HepG2 (cell line): ENCODE data around the gene VPS9D1. TPM values are rescaled to one million over a fixed set of nuclear protein-coding genes. Genes with fewer than 3 reads are reported as not detected.

Experiments
- EHMT2 ChIP-seq: fragments of 200-600 bp; sonication (generic); IDR thresholded peaks from 2 replicates; pipeline ENCODE4 v1.7.0; 2017; ENCODE audit warnings: antibody characterized with exemption, low read depth, low read length, borderline replicate concordance
- GLI4 ChIP-seq: sonication (generic); formaldehyde crosslinking; IDR thresholded peaks from 2 replicates; pipeline ENCODE4 v1.5.1; 2020; ENCODE audit warnings: missing genetic modification reagents, mild to moderate bottlenecking, moderate library complexity, borderline replicate concordance
- ISL2 ChIP-seq: sonication (generic); formaldehyde crosslinking; IDR thresholded peaks from 2 replicates; pipeline ENCODE4 v1.5.0; 2020; ENCODE audit warnings: missing genetic modification reagents
- JDP2 ChIP-seq: sonication (generic); formaldehyde crosslinking; IDR thresholded peaks from 2 replicates; pipeline ENCODE4 v1.8.1; 2022; ENCODE audit warnings: missing genetic modification reagents, borderline replicate concordance
- KLF13 ChIP-seq: sonication (generic); formaldehyde crosslinking; IDR thresholded peaks from 2 replicates; pipeline ENCODE4 v1.4.0; 2020; ENCODE audit warnings: mild to moderate bottlenecking, missing genetic modification reagents
- MATR3 ChIP-seq: sonication (generic); formaldehyde crosslinking; IDR thresholded peaks from 2 replicates; pipeline ENCODE4 v1.4.0; 2020; ENCODE audit warnings: missing genetic modification reagents
- MEF2D ChIP-seq: sonication (generic); formaldehyde crosslinking; IDR thresholded peaks from 2 replicates; pipeline ENCODE4 v1.5.1; 2020; ENCODE audit warnings: mild to moderate bottlenecking, missing genetic modification reagents
- PAF1 ChIP-seq: IDR thresholded peaks from 2 replicates; pipeline ENCODE4 v1.6.1; 2016; ENCODE audit warnings: missing genetic modification reagents, missing compliant biosample characterization
- POLR2A ChIP-seq, 2 experiments: IDR thresholded peaks; 2 replicates each; pipeline ENCODE4 v1.6.1; 2011; ENCODE audit warnings: low read depth in 2 of 2, low read length in 2 of 2, mild to moderate bottlenecking in 1 of 2, moderate library complexity in 1 of 2; ENCODE audit not compliant: insufficient read depth in 1 of 2
- SALL1 ChIP-seq: sonication (generic); formaldehyde crosslinking; IDR thresholded peaks from 2 replicates; pipeline ENCODE4 v1.8.0; 2022; ENCODE audit warnings: mild to moderate bottlenecking, missing genetic modification reagents
- SMAD3 ChIP-seq: sonication (generic); formaldehyde crosslinking; IDR thresholded peaks from 2 replicates; pipeline ENCODE4 v1.4.0; 2020; ENCODE audit warnings: missing genetic modification reagents
- ZEB1 ChIP-seq: IDR thresholded peaks from 2 replicates; pipeline ENCODE4 v1.6.1; 2012; ENCODE audit warnings: mild to moderate bottlenecking, low read depth, inconsistent platforms; ENCODE audit not compliant: insufficient replicate concordance
- ZFX ChIP-seq: sonication (generic); formaldehyde crosslinking; IDR thresholded peaks from 2 replicates; pipeline ENCODE4 v1.4.0; 2020; ENCODE audit warnings: mild to moderate bottlenecking, low read depth, missing genetic modification reagents, moderate library complexity
- ZNF20 ChIP-seq: sonication (generic); formaldehyde crosslinking; IDR thresholded peaks from 2 replicates; pipeline ENCODE4 v1.4.0; 2020; ENCODE audit warnings: mild to moderate bottlenecking, moderate library complexity, missing genetic modification reagents
- ZNF24 ChIP-seq: fragments of 450-650 bp; IDR thresholded peaks from 2 replicates; pipeline ENCODE4 v1.6.1; 2017; ENCODE audit warnings: antibody characterized with exemption, mild to moderate bottlenecking
- ZNF280D ChIP-seq: sonication (generic); formaldehyde crosslinking; IDR thresholded peaks from 2 replicates; pipeline ENCODE4 v1.5.1; 2020; ENCODE audit warnings: mild to moderate bottlenecking, missing genetic modification reagents
- ZNF333 ChIP-seq: sonication (generic); formaldehyde crosslinking; IDR thresholded peaks from 2 replicates; pipeline ENCODE4 v1.4.0; 2020; ENCODE audit warnings: mild to moderate bottlenecking, missing genetic modification reagents, borderline replicate concordance
- ZNF569 ChIP-seq: sonication (generic); formaldehyde crosslinking; IDR thresholded peaks from 2 replicates; pipeline ENCODE4 v1.5.0; 2020; ENCODE audit warnings: mild to moderate bottlenecking, missing genetic modification reagents, moderate library complexity, borderline replicate concordance
- ZNF709 ChIP-seq: sonication (generic); formaldehyde crosslinking; IDR thresholded peaks from 2 replicates; pipeline ENCODE4 v1.5.0; 2020; ENCODE audit warnings: mild to moderate bottlenecking, missing genetic modification reagents
- polyA plus RNA-seq, 8 experiments: library from polyadenylated mRNA; depleted of rRNA in 3 of 8; stranded (reverse) in 7 of 8; unstranded in 1 of 8; fragments of >200 nt; fragmentation: Illumina TruSeq in 4 of 8; extraction: Trizol in 4 of 8; gene quantifications; 2 replicates each; pipeline versions ENCODE4 v1.2.1 to v1.2.3, GENCODE V29; 2011 to 2016; ENCODE audit warnings: low read depth in 4 of 8, missing spikeins in 1 of 8, mixed read lengths in 1 of 8; ENCODE audit not compliant: insufficient read depth in 1 of 8
- total RNA-seq, 5 experiments: library from RNA; depleted of rRNA; stranded (reverse); fragments of >200 nt; fragmentation: Illumina TruSeq; extraction: Trizol; gene quantifications; 2 replicates each; pipeline ENCODE4 v1.2.3, GENCODE V29; 2016; ENCODE audit warnings: low read depth in 1 of 5
- TF ChIP-seq, protein P1 (sequence below): sonication (generic); formaldehyde crosslinking; IDR thresholded peaks from 2 replicates; pipeline ENCODE4 v1.5.0; 2020; ENCODE audit warnings: missing genetic modification reagents
- TF ChIP-seq, protein P2 (sequence below): sonication (generic); formaldehyde crosslinking; IDR thresholded peaks from one replicate; pipeline ENCODE4 v1.5.1; 2020; ENCODE audit warnings: mild to moderate bottlenecking, missing genetic modification reagents; ENCODE audit errors: not compliant biosample characterization

Gene VPS9D1
- total and polyA plus RNA-seq, 2 of the 13 experiments (the other 11 are each of a cell fraction or from before 2014, with no cell fraction given) = 10.1 to 13.2 TPM

GRCh38 chr16:89742948-89743347, 22.2 kb upstream of the VPS9D1 start (continued):
- TF ChIP-seq ZNF280D (CRISPR knock-in tag) = no peak
- TF ChIP-seq ISL2 (CRISPR knock-in tag) = no peak
- no peak for TF ChIP-seq ZNF20 (CRISPR knock-in tag)
- no peak for TF ChIP-seq GLI4 (CRISPR knock-in tag)
- no peak for TF ChIP-seq SMAD3 (CRISPR knock-in tag)
- no peak for TF ChIP-seq ZNF24
- no peak for TF ChIP-seq KLF13
- TF ChIP-seq ZFX (CRISPR knock-in tag) = no peak
- TF ChIP-seq MATR3 (CRISPR knock-in tag) = no peak
- peak in 1 of 2 experiments; percentile 45; a peak in 1 of 4 replicates for TF ChIP-seq POLR2A (IDR thresholded peaks at IDR 0.05; ENCODE audit: insufficient read depth in 1 of 2, low read depth in 2 of 2, low read length in 2 of 2)
- TF ChIP-seq, protein P1, sequence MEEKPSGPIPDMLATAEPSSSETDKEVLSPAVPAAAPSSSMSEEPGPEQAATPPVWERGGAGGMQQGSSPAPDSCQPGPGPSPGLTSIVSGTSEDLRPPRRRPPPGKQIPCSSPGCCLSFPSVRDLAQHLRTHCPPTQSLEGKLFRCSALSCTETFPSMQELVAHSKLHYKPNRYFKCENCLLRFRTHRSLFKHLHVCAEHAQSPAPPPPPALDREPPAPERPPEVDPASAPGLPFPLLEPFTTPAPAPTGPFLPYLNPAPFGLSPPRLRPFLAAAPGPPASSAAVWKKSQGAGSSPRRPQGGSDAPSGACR (CRISPR knock-in tag) = no peak
- TF ChIP-seq JDP2 (CRISPR knock-in tag) = no peak
- no peak for TF ChIP-seq ZNF569 (CRISPR knock-in tag)
- TF ChIP-seq, protein P2, sequence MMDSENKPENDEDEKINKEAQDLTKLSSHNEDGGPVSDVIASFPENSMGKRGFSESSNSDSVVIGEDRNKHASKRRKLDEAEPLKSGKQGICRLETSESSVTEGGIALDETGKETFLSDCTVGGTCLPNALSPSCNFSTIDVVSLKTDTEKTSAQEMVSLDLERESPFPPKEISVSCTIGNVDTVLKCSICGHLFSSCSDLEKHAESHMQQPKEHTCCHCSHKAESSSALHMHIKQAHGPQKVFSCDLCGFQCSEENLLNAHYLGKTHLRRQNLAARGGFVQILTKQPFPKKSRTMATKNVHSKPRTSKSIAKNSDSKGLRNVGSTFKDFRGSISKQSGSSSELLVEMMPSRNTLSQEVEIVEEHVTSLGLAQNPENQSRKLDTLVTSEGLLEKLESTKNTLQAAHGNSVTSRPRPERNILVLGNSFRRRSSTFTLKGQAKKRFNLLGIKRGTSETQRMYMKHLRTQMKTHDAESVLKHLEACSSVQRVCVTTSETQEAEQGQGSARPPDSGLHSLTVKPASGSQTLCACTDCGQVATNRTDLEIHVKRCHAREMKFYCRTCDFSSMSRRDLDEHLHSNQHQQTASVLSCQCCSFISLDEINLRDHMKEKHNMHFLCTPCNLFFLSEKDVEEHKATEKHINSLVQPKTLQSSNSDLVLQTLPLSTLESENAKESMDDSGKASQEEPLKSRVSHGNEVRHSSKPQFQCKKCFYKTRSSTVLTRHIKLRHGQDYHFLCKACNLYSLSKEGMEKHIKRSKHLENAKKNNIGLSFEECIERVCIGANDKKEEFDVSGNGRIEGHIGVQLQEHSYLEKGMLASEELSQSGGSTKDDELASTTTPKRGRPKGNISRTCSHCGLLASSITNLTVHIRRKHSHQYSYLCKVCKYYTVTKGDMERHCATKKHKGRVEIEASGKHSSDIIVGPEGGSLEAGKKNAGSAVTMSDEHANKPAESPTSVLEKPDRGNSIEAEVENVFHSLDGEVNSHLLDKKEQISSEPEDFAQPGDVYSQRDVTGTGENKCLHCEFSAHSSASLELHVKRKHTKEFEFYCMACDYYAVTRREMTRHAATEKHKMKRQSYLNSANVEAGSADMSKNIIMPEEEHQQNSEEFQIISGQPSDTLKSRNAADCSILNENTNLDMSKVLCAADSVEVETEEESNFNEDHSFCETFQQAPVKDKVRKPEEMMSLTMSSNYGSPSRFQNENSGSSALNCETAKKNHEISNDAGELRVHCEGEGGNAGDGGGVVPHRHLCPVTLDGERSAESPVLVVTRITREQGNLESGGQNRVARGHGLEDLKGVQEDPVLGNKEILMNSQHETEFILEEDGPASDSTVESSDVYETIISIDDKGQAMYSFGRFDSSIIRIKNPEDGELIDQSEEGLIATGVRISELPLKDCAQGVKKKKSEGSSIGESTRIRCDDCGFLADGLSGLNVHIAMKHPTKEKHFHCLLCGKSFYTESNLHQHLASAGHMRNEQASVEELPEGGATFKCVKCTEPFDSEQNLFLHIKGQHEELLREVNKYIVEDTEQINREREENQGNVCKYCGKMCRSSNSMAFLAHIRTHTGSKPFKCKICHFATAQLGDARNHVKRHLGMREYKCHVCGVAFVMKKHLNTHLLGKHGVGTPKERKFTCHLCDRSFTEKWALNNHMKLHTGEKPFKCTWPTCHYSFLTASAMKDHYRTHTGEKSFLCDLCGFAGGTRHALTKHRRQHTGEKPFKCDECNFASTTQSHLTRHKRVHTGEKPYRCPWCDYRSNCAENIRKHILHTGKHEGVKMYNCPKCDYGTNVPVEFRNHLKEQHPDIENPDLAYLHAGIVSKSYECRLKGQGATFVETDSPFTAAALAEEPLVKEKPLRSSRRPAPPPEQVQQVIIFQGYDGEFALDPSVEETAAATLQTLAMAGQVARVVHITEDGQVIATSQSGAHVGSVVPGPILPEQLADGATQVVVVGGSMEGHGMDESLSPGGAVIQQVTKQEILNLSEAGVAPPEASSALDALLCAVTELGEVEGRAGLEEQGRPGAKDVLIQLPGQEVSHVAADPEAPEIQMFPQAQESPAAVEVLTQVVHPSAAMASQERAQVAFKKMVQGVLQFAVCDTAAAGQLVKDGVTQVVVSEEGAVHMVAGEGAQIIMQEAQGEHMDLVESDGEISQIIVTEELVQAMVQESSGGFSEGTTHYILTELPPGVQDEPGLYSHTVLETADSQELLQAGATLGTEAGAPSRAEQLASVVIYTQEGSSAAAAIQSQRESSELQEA (CRISPR knock-in tag) = no peak
- no peak for TF ChIP-seq ZNF333
- TF ChIP-seq SALL1 (CRISPR knock-in tag) = no peak
- no peak for TF ChIP-seq EHMT2
- TF ChIP-seq ZEB1 = no peak
- peak; percentile 81; the same call in 1 of the 2 replicates for TF ChIP-seq PAF1 (CRISPR knock-in tag)
- TF ChIP-seq MEF2D (CRISPR knock-in tag) = no peak
- no peak for TF ChIP-seq ZNF709 (CRISPR knock-in tag)
